Endothelial cell of umbilical vein (primary cell): ENCODE results near the gene PTPRD. TPM values are rescaled to one million over a fixed set of nuclear protein-coding genes. Genes with fewer than 3 reads are reported as not detected.

Source experiments
- BruUV-seq: library from RNA; stranded (reverse); fragments of 400-500 nt; replicated peaks from 2 replicates; lab custom pipeline; 2021; lab: Mats Ljungman, UMichigan
- CTCF ChIA-PET: fragments of 300-600, 350-600 bp; sonication (Branson Sonifier 250); formaldehyde crosslinking; loops from one replicate; lab custom pipeline; 2021; ENCODE audit warnings: antibody characterized with exemption, inconsistent platforms; lab: Charles Lee
- POLR2A ChIA-PET: fragments of 300-600, 350-600 bp; sonication (Branson Sonifier 250); formaldehyde crosslinking; loops from one replicate; lab custom pipeline; 2021; ENCODE audit warnings: antibody characterized with exemption, inconsistent platforms; lab: Charles Lee
- DNase-seq: peaks from one replicate; pipeline ENCODE4 v3.0.0-alpha.2; 2011; ENCODE audit warnings: low read depth, low spot score
- FAIRE-seq: peaks from 2 replicates; lab custom pipeline; 2011; peaks lifted over from hg19 to GRCh38; lab: Jason Lieb, UNC
- H2AFZ ChIP-seq: 2 replicates; pipeline ENCODE4 v1.6.0; 2012; ENCODE audit warnings: low read depth, low read length, control low read depth, inconsistent platforms
- H3K27ac ChIP-seq: 2 replicates; pipeline ENCODE4 v1.5.1; 2011; ENCODE audit warnings: low read depth, mild to moderate bottlenecking, control low read depth, low read length, moderate library complexity; ENCODE audit not compliant: insufficient read depth
- H3K27me3 ChIP-seq, 2 experiments: 2 replicates each; pipeline versions ENCODE4 v1.6.0 to v1.6.1; 2011; ENCODE audit warnings: low read length in 2 of 2, mixed read lengths in 1 of 2; ENCODE audit not compliant: control insufficient read depth in 2 of 2, insufficient read depth in 2 of 2
- H3K36me3 ChIP-seq, 2 experiments: 2 replicates in 1 of 2; 3 replicates in 1 of 2; pipeline ENCODE4 v1.5.1; 2011; ENCODE audit warnings: low read length in 2 of 2, mild to moderate bottlenecking in 1 of 2, moderate library complexity in 1 of 2; ENCODE audit not compliant: control insufficient read depth in 2 of 2, insufficient read depth in 2 of 2; ENCODE audit errors: extremely low read depth in 1 of 2
- H3K4me1 ChIP-seq: 3 replicates; pipeline ENCODE4 v1.5.1; 2011; ENCODE audit warnings: mild to moderate bottlenecking, low read length; ENCODE audit not compliant: control insufficient read depth, insufficient read depth; ENCODE audit errors: extremely low read depth
- H3K4me2 ChIP-seq: 2 replicates; pipeline ENCODE4 v1.6.1; 2011; ENCODE audit warnings: low read length, control low read depth, mixed read lengths; ENCODE audit not compliant: insufficient read depth
- H3K4me3 ChIP-seq, 3 experiments: fragments of 200-600 bp in 1 of 3; sonication (generic), shearing (Covaris generic) in 1 of 3; replicated peaks in 1 of 3; 2 replicates each; pipeline ENCODE4 v1.5.1; 2011 to 2016; ENCODE audit warnings: control low read depth in 3 of 3, low read length in 3 of 3, mild to moderate bottlenecking in 2 of 3, inconsistent platforms in 1 of 3, low read depth in 1 of 3, moderate library complexity in 1 of 3; ENCODE audit not compliant: insufficient read depth in 1 of 3
- H3K79me2 ChIP-seq: 2 replicates; pipeline ENCODE4 v1.6.0; 2012; ENCODE audit warnings: low read length, inconsistent platforms; ENCODE audit not compliant: control insufficient read depth, insufficient read depth
- H3K9ac ChIP-seq: replicated peaks from 2 replicates; pipeline ENCODE3; 2011; ENCODE audit warnings: low read length, control low read depth; ENCODE audit not compliant: insufficient read depth; ENCODE audit errors: extremely low read depth
- H3K9me1 ChIP-seq: replicated peaks from 3 replicates; pipeline ENCODE4 v1.6.0; 2011; ENCODE audit warnings: mild to moderate bottlenecking, low read length; ENCODE audit not compliant: control insufficient read depth, insufficient read depth; ENCODE audit errors: extremely low read depth
- H3K9me3 ChIP-seq: replicated peaks from 2 replicates; pipeline ENCODE4 v1.5.1; 2012; ENCODE audit warnings: low read length, inconsistent platforms; ENCODE audit not compliant: control insufficient read depth, insufficient read depth
- H4K20me1 ChIP-seq: replicated peaks from 2 replicates; pipeline ENCODE3; 2011; ENCODE audit warnings: mild to moderate bottlenecking, low read length; ENCODE audit not compliant: control insufficient read depth, insufficient read depth; ENCODE audit errors: extremely low read depth
- CTCF ChIP-seq, 2 donors: IDR thresholded peaks; 1 replicate in 1 of 2; 2 replicates in 1 of 2; pipeline ENCODE4 v1.5.1; 2011; ENCODE audit warnings: low read length in 2 of 2, mild to moderate bottlenecking in 2 of 2, moderate library complexity in 2 of 2, control low read depth in 1 of 2, inconsistent platforms in 1 of 2, low read depth in 1 of 2; ENCODE audit not compliant: insufficient read depth in 1 of 2; ENCODE audit errors: extremely low read depth in 1 of 2
- EZH2 ChIP-seq: IDR thresholded peaks from 2 replicates; pipeline ENCODE4 v1.6.1; 2012; ENCODE audit warnings: borderline replicate concordance, low read depth, mild to moderate bottlenecking, moderate library complexity, low read length, inconsistent platforms; ENCODE audit not compliant: severe bottlenecking
- FOS ChIP-seq: IDR thresholded peaks from 2 replicates; pipeline ENCODE4 v1.6.1; 2011; ENCODE audit warnings: mild to moderate bottlenecking, low read length, moderate library complexity, borderline replicate concordance; ENCODE audit not compliant: insufficient read depth
- JUN ChIP-seq: IDR thresholded peaks from 2 replicates; pipeline ENCODE4 v1.6.1; 2011; ENCODE audit warnings: borderline replicate concordance, low read depth; ENCODE audit not compliant: insufficient read length, insufficient read depth
- MYC ChIP-seq: IDR thresholded peaks from one replicate; pipeline ENCODE4 v1.6.1; 2011; ENCODE audit warnings: mild to moderate bottlenecking, low read depth, low read length
- POLR2A ChIP-seq: IDR thresholded peaks from 2 replicates; pipeline ENCODE4 v1.6.1; 2012; ENCODE audit warnings: low read depth, mild to moderate bottlenecking, control low read depth, low read length
- POLR2AphosphoS5 ChIP-seq: IDR thresholded peaks from 2 replicates; pipeline ENCODE4 v1.6.1; 2012; ENCODE audit warnings: low read depth, mild to moderate bottlenecking, control low read depth, low read length, moderate library complexity; ENCODE audit not compliant: insufficient read depth
- dilution Hi-C: fragments of 300-500 bp; cut with MboI; formaldehyde crosslinking; loops from one replicate; pipeline ENCODE4 v1.15.0; 2019; ENCODE audit warnings: low sequenced_read_pairs; ENCODE audit not compliant: extremely low pct_ligation_motif_present
- intact Hi-C: fragments of 100-400 bp; cut with micrococcal nuclease; formaldehyde crosslinking; loops from one replicate; pipeline ENCODE4 v1.10.0; 2022
- polyA plus RNA-seq, 4 experiments: library from polyadenylated mRNA; depleted of rRNA in 3 of 4; stranded (reverse) in 3 of 4; unstranded in 1 of 4; fragments of >200 nt; gene quantifications; 2 replicates each; pipeline versions ENCODE4 v1.2.1 to v1.2.3, GENCODE V29; 2011 to 2012; ENCODE audit warnings: missing spikeins in 1 of 4
- total RNA-seq: library from RNA; stranded (reverse); gene quantifications from 2 replicates; pipeline ENCODE4 v1.2.3, GENCODE V29; 2021
- TF ChIP-seq, protein P1 (sequence below): IDR thresholded peaks from 2 replicates; pipeline ENCODE4 v1.6.1; 2011; ENCODE audit not compliant: insufficient read depth, insufficient read length

The PTPRD gene
- total and polyA plus RNA-seq, 2 donors (not counting 3 experiments of a cell fraction or from before 2014, with no cell fraction given) = 5.5 to 5.7 TPM

- H3K4me3 ChIP-seq = no peak overlapping the region
- no peak overlapping the region for H3K9ac ChIP-seq
- TF ChIP-seq JUN (no peak), MYC (no peak), EZH2 (no peak), POLR2AphosphoS5 (no peak), FOS (no peak), CTCF (IDR thresholded peaks at IDR 0.05; ENCODE audit: extremely low read depth in 1 of 2, insufficient read depth in 1 of 2, low read depth in 1 of 2, low read length in 2 of 2) (no peak), POLR2A (no peak)
- TF ChIP-seq, protein P1, sequence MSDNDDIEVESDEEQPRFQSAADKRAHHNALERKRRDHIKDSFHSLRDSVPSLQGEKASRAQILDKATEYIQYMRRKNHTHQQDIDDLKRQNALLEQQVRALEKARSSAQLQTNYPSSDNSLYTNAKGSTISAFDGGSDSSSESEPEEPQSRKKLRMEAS = no peak
- H3K4me2 ChIP-seq = no peak overlapping the region
- no peak overlapping the region for H3K27ac ChIP-seq
- dilution Hi-C loops = no loop called here
- no peak for FAIRE-seq
- POLR2A ChIA-PET = no interaction called here
- no peaks in the 10 kb centered on the region for H3K27me3 ChIP-seq
- no peaks in the 10 kb centered on the region for H3K4me1 ChIP-seq
- CTCF ChIA-PET = no interaction called here
- no peaks in the 10 kb centered on the region for H3K9me1 ChIP-seq
- no peaks in the 10 kb centered on the region for H3K36me3 ChIP-seq
- no TSS peak for BruUV-seq
- H3K9me3 ChIP-seq = no peaks in the 10 kb centered on the region
- intact Hi-C loops = no loop called here
- H3K79me2 ChIP-seq = no peaks in the 10 kb centered on the region
- H2AFZ ChIP-seq = no peak overlapping the region
- no peak for DNase-seq
- H4K20me1 ChIP-seq = no peaks in the 10 kb centered on the region
Measured at GRCh38 chr9:8632493-8632892, 1980.3 kb downstream of the PTPRD start.
